ENCODE measurements around the gene YES1.
"Not testable (repeated sequence)": the region's sequence is repeated elsewhere in the genome, so short reads cannot be mapped to it uniquely, and the experiment has no call there.

Gene YES1

DNA sequence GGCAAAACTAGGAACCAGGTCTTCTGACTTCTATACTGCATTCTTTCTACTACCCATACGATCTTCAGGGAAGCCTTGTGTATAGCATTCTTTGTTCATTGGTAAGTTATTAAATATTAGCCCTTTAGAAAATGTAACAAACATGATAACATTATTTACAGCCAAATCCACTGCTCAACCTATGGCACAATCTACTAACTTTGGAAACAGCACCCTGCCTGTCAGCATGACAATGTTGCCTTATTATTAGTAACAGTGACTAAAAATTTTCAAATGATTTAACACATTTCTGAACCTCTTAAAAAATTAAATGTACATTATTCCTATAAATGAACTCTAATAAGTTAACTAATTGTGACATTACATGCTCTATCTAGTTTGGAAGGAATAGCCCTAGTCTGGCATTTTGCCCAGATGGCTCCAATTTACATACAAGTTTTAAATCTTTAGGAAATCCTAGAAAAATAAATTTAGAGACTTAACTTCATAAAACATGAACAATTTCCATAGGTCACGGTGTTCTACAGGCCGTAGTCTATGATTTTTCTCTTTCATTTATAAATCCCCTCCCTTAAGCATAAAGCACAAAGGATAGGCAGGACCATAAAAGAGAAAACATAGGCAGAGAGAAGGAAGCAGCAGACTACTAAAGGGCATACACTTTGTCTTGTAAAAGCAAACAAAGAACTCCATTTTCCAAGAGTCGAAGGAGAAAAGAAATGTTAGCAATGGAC, 33.7 kb downstream of the YES1 start:
- DNase-seq, result no peak

DNA sequence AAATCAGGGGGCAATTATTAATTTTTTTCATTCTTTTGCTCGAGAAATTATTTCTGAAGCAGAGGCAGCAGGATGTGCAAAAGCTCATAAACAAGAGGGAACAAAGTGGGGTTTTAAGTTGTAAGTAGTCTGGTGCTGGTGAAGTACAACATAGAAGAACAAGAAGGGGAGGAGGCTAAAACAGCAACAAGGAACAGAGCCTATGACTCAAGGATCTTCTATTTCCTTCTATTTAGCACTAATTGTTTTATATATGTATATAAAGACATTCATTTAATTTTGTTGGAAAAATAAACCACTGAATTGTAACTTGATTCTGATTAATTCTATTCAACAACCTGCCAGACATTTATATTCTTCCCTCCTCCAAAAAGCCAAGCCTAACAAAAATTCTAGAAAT, 35.0 kb downstream of the YES1 start:
- DNase-seq, result no peak

DNA sequence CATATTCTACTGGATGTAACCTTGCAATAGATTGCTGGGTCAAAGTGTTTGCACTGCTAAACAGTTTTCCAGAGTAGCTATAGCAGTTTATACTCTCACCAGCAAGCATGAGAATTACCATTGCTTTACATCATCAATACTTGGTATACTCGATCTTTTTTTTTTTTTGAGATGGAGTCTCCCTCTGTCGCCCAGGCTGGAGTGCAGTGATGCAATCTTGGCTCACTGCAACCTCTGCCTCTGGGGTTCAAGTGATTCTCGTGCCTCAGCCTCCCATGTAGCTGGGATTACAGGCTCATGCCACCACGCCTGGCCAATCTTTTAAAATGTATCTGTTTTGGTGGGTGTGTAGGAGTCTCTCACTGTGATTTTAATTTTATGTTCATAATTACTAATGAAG, 36.0 kb downstream of the YES1 start:
- not testable (repeated sequence) for DNase-seq

DNA sequence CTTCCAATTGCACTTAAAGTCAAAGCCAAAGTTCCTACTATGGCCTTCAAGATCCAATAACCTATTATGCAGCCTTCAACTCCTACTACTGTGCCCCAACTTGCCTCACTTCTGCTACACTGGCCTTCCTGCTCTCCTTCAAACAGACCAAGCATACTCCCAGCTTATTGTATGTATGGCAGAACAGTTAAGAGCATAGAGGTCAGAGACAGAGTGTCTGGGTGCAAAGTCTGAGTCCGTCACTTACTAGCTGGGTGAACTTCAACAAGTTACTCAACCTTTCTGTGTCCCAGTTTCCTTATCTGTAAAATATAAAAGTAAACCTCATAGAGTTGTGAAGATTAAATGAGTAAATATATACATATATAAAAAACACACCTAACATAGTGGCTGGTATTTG, 37.2 kb downstream of the YES1 start:
- no peak for DNase-seq

DNA sequence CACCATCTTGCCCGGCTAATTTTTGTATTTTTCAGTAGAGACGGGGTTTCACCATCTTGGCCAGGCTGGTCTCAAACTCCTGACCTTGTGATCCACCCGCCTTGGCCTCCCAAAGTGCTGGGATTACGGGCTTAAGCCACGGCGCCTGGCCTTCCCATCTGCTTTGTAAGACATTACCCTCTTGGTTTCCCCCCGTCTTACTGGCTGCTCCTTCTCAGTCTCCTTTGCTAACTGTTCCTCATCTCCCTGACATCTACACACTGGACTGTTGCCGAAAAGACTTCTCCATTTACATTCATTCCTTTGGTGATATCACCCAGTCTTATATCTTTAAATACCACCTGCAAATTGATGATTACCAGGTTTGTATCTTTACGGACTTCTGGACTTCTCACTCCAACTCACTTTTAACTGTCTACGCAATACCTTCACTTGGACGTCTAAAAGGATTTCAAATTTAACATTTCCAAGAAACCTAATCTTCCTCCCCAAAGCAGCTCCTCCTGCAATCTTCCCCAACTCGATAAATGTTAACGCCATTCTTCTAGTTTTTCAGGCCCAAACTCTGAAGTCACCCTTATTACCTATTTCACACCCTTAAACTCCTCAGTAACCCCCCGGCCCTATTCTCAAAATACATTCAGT, 37.9 kb downstream of the YES1 start:
- no peak for DNase-seq

DNA sequence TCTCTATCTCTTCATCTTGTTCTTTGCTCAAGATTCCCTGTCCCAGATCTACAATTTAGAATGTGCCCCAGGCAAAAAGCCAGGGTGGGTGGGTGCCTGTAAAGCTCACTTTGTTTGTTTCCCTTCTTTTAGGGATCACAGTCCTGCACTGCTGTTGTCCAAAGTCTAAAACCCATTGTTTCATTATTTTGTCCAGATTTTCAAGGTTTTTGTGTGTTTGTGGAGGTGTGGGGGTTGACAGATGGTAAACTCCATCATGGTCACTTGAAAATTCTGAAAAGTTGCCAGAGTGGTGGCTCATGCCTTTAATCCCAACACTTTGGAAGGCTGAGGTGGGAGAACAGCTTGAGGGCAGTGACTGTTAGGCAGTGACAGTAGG, 41.5 kb downstream of the YES1 start:
- DNase-seq, result no peak

DNA sequence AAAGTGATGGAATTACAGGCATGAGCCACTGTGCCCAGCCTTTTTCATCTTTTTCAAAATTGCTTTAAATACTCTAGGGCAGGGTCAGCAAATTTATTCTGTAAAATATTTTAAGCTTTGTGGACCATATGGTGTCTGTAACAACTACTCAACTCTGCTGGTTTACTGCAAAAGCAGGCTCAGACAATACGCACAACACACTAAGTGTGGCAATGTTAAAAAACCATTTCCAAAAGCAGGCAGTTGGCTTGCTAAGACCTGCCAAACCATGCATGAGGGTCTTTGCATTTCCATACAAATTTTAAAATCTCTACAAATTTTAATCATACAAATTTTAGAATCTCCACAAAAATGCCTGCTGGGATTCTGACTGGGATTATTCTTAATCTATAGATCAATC, 44.1 kb downstream of the YES1 start:
- no peak for DNase-seq

DNA sequence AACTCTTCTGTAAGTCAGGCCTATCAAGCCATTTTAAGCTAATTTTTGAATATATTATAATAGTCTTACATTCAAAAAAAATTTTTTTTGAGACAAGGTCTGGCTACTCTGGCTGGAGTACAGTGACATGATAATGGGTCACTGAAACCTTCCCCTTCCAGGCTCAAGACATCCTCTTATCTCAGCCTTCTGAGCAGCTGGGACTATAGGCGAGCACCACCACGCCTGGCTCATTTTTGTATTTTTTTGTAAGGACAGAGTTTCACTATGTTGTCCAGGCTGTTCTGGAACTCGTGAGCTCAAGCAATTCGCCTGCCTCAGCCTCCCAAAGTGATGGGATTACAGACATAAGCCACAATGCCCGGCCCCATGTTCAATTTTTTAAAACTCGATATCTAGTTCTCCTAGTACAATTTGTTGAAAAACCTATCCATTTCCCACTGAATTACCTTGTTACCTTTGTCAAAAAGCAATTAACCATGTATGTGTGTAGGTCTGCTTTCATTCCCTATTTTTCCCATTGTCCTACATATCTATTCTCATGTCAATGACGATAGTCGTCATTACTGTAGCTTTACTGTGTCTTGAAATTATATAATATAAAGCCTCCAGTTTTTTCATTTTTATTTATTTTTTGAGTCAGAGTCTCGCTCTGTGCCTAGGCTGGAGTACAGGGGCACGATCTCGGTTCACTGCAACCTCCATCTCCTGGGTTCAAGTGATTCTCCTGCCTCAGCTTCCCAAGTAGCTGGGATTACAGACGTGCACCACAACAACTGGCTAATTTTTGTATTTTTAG, 44.8 kb downstream of the YES1 start:
- no peak for DNase-seq

DNA sequence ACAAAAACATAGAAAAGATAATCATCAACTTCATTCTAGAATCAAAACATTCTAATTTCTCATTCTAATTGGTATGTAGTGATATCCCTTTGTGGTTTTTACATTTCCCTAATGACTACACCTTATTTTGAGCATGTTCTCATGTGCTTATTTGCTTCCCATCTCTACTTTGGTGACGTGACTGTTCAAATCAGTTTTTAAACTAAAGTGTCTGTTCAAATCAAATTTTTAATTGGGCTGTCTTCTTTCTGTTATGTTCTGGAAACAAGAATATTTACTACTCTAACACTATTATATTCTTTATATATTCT, 45.5 kb downstream of the YES1 start:
- no peak for DNase-seq

DNA sequence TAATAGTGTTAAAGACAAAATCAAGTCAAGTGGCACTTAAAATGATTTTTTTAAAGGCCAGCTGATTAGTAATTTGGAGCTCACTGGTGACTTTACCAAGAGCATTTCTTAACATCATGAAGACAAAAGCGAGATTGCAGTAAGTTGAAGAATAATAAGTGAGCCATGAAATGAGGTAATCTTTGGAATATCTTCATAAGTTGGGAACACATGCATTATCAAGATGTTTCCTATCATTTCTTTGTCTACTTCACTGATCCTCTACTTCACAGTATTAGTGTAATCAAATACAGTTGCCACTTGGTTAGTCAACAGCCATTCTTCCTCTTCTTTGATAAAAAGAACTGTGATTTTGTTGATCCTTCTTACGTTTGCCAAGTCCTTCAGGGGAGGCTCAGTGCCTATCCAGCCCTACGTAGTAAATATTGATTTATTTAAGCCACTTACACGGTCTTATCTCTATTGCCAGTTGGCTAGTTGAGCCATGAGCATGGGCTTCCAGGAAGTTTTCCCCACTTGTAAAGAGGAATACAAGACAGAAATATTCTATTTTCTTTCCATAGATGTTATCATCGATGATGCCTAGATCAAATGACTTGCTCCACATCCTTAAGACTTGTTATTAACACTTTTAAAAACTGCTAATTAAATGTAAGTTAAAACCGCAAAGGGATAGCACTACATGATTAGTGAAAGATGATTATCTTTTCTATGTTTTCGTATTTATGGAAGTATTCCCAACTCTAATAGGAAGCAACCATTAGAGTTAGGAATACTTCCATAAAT, 46.1 kb downstream of the YES1 start:
- DNase-seq, result no peak

DNA sequence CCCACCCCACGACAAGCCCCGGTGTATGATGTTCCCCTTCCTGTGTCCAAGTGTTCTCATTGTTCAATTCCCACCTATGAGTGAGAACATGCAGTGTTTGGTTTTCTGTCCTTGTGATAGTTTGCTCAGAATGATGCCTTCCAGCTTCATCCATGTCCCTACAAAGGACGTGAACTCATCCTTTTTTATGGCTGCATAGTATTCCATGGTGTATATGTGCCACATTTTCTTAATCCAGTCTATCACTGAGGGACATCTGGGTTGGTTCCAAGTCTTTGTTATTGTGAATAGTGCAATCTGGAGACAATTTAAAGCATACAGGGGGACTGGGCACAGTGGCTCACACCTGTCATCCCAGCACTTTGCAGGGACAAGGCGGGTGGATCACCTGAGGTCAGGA, 52.2 kb downstream of the YES1 start:
- not testable (repeated sequence) for DNase-seq

DNA sequence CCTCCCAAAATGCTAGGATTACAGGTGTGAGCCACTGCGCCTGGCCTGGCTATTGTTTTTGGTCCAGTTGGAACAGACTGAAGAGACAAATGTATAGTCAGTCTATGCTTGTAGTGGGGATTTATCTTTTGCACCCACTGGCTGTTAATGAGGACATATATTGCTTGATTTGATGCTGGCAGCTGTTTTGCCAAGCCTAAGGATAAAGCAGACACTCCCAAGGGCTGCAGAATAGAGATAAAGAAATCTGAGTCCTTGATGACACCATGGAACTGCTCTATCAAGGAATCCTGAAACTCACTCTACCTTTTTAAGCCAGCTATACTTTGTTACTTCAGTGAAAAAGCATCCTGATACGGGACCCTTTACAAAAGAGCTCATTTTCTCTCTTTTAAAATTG, 56.5 kb downstream of the YES1 start:
- DNase-seq, result no peak

DNA sequence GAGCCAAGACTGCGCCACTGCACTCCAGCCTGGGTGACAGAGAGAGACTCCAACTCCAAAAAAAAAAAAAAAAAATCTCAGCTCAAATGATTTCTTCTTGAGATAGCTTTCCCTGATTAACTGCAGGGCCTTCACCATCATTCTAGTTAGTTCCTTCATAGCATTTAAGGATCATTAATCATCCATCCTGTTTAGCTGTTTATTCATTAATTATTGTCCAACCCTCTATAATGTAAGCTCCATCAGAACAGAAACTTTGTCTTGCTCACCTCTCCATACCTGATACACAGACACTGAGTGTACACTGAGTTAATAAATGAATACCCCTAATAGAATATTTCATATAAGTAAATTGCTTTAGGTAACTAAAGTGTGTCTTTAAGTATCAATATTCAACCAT, 57.4 kb downstream of the YES1 start:
- no peak for DNase-seq

DNA sequence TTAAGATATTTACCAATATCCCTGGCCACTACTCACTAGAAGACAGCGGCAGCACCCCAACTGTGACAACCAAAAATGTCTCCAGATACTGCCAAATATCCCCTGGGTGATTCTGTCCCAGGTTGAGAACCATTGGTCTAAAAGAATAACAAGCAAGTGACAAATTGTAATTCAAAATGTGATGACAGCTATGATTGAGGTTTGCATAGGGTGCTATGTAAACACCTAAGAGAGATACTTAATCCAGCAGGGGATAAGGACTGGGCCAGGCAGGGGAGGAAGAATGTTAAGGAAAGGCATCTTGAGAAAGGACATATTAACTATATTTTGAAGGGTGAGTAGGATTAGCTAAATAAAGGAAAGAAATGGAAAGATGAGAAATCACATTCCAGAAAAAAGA, 61.6 kb downstream of the YES1 start:
- DNase-seq, result no peak

DNA sequence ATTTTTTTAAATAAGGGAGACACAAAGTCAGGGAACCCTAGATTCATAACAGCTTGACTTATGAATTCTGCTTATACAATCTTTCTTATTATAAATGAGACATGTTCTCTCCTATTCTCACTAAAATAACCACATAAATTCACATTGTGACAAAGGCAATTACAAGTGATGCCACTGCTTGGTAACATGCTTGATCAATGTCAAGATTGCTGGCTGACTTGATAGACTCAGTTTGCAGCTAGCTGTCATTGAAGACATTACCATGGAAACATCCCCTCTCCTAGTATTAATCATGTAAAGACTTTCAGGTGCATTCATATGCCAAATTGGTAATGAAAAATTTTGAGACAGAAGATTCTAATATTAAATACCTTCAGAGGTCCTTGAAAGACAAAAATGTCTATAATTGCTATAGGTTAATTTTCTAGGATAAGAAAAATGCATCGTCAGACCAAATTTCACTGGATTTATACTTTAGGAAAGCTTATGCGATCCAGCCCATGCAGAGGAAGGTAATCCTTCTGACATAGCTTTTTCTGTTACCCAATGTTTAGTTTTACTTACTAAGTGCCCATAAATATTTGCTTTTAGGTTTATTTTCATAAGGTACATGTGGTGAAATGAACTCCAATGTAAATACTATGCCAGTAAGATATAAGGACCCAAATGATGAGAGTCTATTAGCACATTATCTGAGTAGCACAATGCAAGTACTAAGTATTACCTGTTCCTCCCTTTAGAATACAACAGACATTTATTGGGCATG, 67.0 kb downstream of the YES1 start:
- DNase-seq, result no peak

DNA sequence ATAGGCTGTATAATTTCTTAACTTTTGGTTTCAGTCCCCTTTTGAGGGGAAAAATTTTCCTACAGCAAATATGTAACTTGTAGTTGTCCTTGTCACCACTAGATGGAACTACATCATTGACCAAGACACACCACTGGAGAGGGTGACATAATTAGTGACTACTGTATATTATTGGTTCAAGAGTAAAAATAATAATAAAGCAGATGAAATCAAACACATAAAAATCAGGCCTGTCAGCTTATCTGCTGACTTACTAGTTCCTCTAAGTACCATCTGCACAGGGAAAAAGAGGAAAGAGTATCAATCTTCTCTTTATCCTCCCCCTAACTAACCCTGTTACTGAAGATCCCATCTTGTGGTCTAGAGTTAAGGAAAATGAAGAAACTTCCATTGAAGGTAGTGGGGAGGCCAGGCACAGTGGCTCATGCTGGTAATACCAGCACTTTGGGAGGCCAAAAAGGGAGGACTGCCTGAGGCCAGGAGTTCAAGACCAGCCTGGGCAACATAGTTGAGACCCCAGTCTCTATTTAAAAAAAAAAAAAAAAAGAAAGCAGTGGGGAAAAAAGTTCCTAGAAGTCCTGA, 70.0 kb downstream of the YES1 start:
- no peak for DNase-seq

DNA sequence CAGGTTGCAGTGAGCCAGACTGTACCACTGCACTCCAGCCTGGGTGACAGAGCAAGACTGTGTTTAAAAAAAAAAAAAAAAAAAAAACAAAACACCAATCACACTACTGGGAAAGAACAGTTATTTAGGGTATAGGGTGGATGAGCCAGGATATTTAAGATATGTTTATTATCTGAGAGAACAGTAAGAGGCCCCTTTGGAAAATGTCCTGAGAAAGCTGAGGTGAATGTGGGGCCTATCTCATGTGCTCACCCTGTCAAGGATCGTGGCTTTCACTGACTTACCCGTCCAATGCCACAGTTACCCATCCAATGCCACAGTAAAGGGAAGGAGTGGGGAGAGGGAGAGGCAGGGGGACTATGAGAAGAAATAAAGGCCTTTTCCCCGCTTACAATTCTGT, 79.7 kb downstream of the YES1 start:
- DNase-seq, result no peak

DNA sequence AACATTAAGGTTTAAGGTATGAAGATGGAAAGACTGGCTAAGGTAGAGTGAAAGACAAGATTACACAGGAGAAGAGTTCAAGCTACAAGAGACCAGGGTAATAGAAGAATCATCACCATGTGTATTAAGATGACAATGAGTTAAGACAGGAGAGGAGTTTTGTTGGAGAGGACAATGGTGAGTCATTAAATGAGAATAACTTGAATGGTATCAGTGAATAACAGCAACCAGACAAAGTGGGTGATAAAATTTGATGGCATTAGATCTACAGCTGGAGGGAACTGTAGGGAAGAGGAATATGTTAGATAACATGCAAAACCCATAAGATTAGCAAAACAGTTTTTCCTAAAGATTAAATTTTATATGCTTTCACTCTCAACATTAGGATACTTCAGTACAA, 80.9 kb downstream of the YES1 start:
- DNase-seq, result no peak

DNA sequence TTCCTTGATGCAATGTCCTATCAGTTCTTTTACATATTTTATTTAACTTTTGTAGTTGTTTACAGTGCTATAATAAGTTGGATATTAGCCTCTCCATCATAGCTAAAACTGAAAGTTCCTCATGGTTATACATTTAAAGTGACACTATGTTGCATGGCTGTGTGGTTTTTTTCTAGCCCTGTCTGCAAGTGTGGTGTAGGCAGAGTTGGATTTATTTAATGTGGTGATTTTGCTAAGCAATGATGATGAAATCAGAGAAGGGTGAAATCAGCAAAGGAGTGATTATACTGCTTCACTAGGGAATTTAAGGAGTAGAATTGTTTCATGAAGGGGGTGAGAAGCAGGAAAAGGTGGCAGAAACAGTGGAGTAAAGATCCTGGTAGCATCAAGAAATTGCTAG, 81.3 kb downstream of the YES1 start:
- DNase-seq, result no peak

DNA sequence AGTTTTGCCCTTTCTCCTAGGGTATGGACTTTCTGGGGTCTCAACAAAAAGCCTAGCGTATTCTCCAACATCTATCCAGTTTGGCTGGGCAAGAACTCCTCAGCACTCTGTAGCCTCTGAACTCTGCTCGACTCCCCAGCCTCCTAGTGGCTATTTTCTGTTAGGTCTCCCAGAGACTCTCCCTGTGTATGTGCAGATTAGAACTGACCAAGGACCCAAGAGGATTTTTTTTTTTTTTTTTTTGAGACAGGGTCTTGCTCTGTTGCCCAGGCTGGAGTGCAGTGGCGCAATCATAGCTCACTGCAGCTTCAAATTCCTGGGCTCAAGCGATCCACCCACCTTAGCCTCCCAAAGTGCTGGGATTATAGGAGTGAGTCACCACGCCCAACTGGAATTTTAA, 81.9 kb downstream of the YES1 start:
- DNase-seq, result not testable (repeated sequence)

DNA sequence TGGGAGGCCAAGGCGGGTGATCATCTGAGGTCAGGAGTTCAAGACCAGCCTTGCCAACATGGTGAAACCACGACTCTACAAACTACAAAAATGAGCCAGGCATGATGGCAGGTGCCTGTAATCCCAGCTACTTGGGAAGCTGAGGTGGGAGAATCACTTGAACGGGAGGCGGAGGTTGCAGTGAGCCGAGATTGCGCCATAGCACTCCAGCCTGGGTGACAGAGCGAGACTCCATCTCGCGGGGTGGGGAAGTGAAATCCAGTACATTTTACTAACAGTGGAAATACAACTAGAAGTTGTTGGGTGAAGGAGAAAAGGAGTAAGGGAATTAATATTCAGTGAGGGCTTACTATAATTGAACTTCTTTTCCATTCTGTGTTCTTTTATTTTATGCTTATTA, 86.4 kb downstream of the YES1 start:
- no peak for DNase-seq

DNA sequence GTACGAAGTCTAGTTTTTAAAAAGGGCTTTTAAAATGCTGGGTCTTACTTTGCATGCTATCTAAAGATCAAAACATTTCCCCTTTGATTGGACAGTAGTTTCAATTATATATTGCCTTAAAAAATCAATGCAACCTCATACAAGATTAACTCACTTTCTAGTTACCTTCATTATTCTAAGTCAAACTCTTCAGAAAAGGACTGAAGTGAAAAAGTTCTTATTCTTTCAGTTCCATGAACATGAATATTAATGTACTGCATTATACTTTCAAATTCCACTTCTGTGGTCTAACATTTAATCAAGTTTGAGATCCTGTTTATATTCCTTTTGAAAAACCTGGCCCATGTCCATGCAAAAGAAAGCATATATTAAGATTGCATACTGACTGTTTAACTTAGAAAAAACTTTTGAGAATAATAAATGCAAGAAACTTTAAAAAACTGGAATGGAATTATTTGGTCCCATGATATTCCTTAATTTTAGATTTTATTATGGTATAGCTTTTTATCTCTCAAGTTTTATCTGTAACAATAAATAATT, 88.4 kb downstream of the YES1 start:
- DNase-seq, result no peak

All from activated CD8-positive, alpha-beta memory T cell treated with anti-CD3 and anti-CD28 coated beads, Interleukin-2, amount 50 U/mL, for 48 hours (primary cell).